Activated T-cell treated with anti-CD3 and anti-CD28 coated beads, Interleukin-2, amount 50 U/mL, for 24 hours (primary cell): ENCODE results near the gene S100B.
A peak's percentile ranks its signal among the peaks of the same experiment; 100 is the strongest.

ENCODE experiments used
- DNase-seq: peaks from one replicate; pipeline ENCODE4 v3.0.0-alpha.2; 2020
- H3K27ac Mint-ChIP-seq: 2 replicates; pipeline ENCODE4 v1.8.0; 2020; ENCODE audit warnings: mild to moderate bottlenecking, mixed read lengths
- H3K27me3 Mint-ChIP-seq: 2 replicates; pipeline ENCODE4 v1.8.0; 2020; ENCODE audit warnings: mixed read lengths
- H3K36me3 Mint-ChIP-seq: 2 replicates; pipeline ENCODE4 v1.8.0; 2020; ENCODE audit warnings: low read depth, mixed read lengths
- H3K4me1 Mint-ChIP-seq: 2 replicates; pipeline ENCODE4 v1.8.0; 2020; ENCODE audit warnings: low read depth, mixed read lengths
- H3K4me3 Mint-ChIP-seq: 2 replicates; pipeline ENCODE4 v1.8.0; 2020; ENCODE audit warnings: mild to moderate bottlenecking, moderate library complexity, mixed read lengths
- H3K9me3 Mint-ChIP-seq: 2 replicates; pipeline ENCODE4 v1.8.0; 2020; ENCODE audit warnings: mixed read lengths

Gene S100B

GRCh38 chr21:46604975-46605766 lies at the start of gene S100B:
Gene S100B (minus strand): TSS chr21:46605082. CDS start chr21:46602415, 2,667 bp downstream.
- H3K27ac Mint-ChIP-seq = peak within 1 kb of the TSS; percentile 63
- H3K9me3 Mint-ChIP-seq = peaks cover under 1% of the 10 kb centered on the region
- H3K4me3 Mint-ChIP-seq = peak within 1 kb of the TSS; percentile 42
- no peaks in the 10 kb centered on the region for H3K27me3 Mint-ChIP-seq
- H3K4me1 Mint-ChIP-seq = peaks cover 33% of the 10 kb centered on the region
- no peak for DNase-seq
- H3K36me3 Mint-ChIP-seq = no peaks in the 10 kb centered on the region

DNA sequence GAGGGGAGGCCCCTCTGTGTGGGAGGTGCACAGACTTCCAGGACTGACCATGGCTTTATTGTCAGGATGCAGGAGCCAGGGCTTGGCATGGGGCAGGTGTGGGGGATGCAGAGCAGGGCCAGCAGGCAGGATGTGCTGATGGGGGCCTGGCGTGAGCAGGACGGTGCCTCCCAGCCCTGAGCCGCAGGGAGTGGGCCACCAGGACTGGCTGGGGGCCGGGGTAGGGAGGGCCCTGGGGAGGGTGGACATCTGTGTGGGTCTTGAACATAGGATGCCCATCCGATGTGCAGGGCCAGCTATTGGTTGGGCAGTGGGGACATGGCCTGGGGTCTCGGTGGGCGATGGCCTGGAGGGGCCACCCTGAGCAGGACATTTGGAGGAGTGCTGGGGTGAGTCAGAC lies 46.2 kb upstream of the S100B start:
- peaks cover 30% of the 10 kb centered on the region for H3K9me3 Mint-ChIP-seq
- no peaks in the 10 kb centered on the region for H3K27me3 Mint-ChIP-seq
- H3K36me3 Mint-ChIP-seq = peaks cover 99% of the 10 kb centered on the region
- no peak for DNase-seq
- peaks cover 26% of the 10 kb centered on the region for H3K4me1 Mint-ChIP-seq
- peak overlapping the region; percentile 72 for H3K27ac Mint-ChIP-seq
- no peak overlapping the region for H3K4me3 Mint-ChIP-seq

DNA sequence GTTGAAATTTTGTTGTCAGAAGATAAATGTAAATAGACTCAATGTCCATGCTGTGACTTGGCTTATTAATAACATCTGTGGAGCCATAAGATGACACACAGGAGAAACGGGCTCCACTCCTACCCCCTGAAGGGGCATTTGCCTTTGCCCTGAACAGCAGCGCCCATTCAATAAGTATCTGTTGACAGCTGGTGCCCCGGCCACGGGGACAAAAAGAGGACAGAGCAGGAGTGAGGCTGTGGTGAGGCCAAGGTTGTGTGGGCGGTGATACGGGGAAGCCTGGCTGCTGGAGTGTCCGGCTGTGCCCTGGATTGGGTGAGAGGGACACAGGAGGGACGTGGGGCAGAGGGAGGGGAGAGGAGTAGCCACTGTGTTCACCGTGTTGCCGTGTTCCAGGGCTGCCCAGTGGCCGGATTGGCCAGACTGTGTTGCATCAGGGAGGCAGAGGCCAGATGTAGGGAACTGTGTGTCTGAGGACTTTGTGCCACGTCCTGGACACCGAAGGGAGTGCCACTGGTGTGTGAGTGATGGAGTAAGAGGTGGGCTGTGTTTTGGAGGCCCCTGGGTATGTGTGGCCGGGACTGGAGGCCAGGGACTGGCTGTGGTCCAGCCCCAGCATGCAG lies 45.7 kb upstream of the S100B start:
- peaks cover 99% of the 10 kb centered on the region for H3K36me3 Mint-ChIP-seq
- H3K4me3 Mint-ChIP-seq = no peak overlapping the region
- peaks cover 27% of the 10 kb centered on the region for H3K9me3 Mint-ChIP-seq
- DNase-seq = no peak
- no peaks in the 10 kb centered on the region for H3K27me3 Mint-ChIP-seq
- H3K27ac Mint-ChIP-seq = peak overlapping the region; percentile 72
- H3K4me1 Mint-ChIP-seq = peaks cover 30% of the 10 kb centered on the region

GRCh38 chr21:46649356-46649755 lies 44.5 kb upstream of the S100B start:
- Mint-ChIP-seq H3K27ac (no peak overlapping the region), H3K27me3 (no peaks in the 10 kb centered on the region), H3K36me3 (peaks cover 99% of the 10 kb centered on the region), H3K4me3 (no peak overlapping the region), H3K9me3 (peaks cover 16% of the 10 kb centered on the region), H3K4me1 (peaks cover 30% of the 10 kb centered on the region)
- no peak for DNase-seq

- Mint-ChIP-seq H3K27ac (peak overlapping the region; percentile 11), H3K4me1 (peaks cover 30% of the 10 kb centered on the region), H3K36me3 (peaks cover 99% of the 10 kb centered on the region), H3K9me3 (peaks cover 9% of the 10 kb centered on the region), H3K27me3 (no peaks in the 10 kb centered on the region), H3K4me3 (no peak overlapping the region)
- no peak for DNase-seq
Measured at GRCh38 chr21:46648539-46648938, 43.7 kb upstream of the S100B start.

GRCh38 chr21:46646541-46647154 lies 41.8 kb upstream of the S100B start:
- Mint-ChIP-seq H3K9me3 (peaks cover 2% of the 10 kb centered on the region), H3K36me3 (peaks cover 95% of the 10 kb centered on the region), H3K4me3 (no peak overlapping the region), H3K27me3 (no peaks in the 10 kb centered on the region), H3K27ac (peak overlapping the region; percentile 63), H3K4me1 (peaks cover 32% of the 10 kb centered on the region)
- DNase-seq = no peak

DNA sequence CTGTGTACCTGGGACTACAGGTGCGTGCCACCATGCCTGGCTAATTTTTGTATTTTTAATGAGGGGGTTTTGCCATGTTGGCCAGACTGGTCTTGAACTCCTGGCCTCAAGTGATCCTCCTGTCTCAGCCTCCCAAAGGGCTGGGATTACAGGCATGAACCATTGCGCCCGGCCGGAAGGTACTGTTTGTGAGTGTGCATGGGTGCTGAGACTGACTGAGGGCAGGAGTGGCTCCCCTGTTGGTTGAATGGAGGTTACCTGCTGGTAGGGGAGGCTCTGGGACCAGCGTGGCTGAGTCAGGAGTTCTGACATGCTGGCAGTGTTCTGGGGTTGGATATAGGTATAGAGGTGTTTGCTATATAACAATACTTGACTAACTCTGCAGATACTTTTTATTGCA lies 41.0 kb upstream of the S100B start:
- H3K27me3 Mint-ChIP-seq = no peaks in the 10 kb centered on the region
- peaks cover 95% of the 10 kb centered on the region for H3K36me3 Mint-ChIP-seq
- H3K4me3 Mint-ChIP-seq = no peak overlapping the region
- H3K27ac Mint-ChIP-seq = no peak overlapping the region
- no peak for DNase-seq
- peaks cover 2% of the 10 kb centered on the region for H3K9me3 Mint-ChIP-seq
- peaks cover 38% of the 10 kb centered on the region for H3K4me1 Mint-ChIP-seq

DNA sequence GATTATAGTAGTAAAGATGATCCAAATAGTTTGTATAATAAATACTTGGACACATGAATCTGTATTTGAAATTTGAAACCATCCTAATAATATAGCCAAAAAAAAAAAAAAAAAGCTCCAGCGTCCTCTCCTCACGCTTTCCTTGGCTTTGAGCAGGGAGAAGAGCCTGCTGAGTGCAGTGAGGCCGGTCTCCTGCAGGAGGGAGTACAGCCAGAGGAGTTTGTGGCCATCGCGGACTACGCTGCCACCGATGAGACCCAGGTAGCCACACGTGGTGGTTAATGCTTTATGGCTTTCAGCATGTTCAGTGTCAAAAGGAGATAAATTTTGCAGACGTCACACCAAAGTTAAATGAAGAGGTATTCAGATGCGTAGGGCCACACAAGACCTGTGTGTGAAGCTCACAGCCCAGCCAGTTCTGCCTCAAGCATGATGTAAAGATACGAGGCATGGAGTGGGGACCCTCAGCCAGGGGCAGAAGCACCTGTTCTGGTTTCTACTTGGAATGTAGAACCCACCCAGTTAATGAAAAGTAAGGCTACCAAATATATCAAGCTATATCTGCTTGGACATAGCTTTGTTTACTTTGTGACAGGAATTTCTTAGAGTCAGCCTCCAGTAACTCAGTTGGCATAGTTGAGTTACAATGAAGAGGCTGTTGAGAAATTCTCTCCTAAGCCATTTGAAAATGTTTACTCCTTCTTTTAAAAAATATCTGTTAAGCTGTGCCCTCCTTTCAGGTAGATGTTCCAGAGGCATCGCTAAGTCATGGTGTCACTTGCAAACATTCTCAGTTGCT lies 38.7 kb upstream of the S100B start:
- Mint-ChIP-seq H3K36me3 (peaks cover 87% of the 10 kb centered on the region), H3K27ac (no peak overlapping the region), H3K4me3 (no peak overlapping the region), H3K4me1 (peaks cover 52% of the 10 kb centered on the region), H3K9me3 (peaks cover 2% of the 10 kb centered on the region), H3K27me3 (no peaks in the 10 kb centered on the region)
- DNase-seq = no peak

GRCh38 chr21:46641656-46642055 lies 36.8 kb upstream of the S100B start:
- H3K36me3 Mint-ChIP-seq = peaks cover 78% of the 10 kb centered on the region
- peaks cover 2% of the 10 kb centered on the region for H3K9me3 Mint-ChIP-seq
- H3K4me3 Mint-ChIP-seq = no peak overlapping the region

DNA sequence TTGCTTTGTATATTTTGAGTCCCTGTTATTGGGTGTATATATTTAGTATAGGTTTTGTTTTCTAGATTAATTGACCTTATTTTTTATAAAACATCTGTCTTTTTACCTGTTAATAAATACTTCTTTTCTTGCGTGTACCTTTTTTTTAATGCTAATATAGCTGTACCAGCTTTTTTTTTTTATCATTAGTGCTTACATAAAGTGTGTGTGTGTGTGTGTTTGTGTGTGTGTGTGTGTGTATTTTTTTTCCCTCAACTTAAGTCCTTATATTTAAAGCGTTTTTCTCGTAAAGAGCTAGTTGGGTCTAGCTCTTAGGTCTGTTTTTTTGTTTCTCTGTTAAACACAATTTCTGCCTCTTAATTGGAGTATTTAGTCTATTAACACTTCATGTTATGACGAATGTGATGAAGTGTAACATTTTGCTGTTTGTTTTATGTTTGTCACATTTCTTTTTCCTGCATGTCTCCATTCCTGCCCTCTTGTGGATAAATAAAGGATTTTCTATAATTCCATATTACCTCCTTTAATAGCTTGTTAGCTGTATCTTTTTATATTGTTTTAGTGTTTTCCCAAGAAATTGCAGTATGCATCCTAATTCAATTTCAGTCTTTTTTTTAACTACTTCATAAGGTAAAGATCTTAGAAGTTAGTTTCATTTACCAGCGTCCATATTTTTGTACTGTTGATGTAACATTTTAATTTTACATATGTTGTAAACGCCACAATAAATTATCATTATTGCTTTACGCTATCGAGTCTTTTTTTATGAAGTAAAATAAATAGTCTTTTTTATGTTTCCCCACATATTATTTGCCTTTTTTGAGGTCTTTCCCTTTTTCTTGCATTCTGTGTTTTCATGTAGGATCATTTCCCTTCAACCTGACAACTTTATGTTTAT lies 34.9 kb upstream of the S100B start:
- peak overlapping the region; percentile 71 for H3K27ac Mint-ChIP-seq
- DNase-seq = no peak
- H3K9me3 Mint-ChIP-seq = no peaks in the 10 kb centered on the region
- H3K4me1 Mint-ChIP-seq = peaks cover 57% of the 10 kb centered on the region
- H3K4me3 Mint-ChIP-seq = peak overlapping the region; percentile 3
- H3K36me3 Mint-ChIP-seq = peaks cover 67% of the 10 kb centered on the region
- H3K27me3 Mint-ChIP-seq = no peaks in the 10 kb centered on the region

More at GRCh38 chr21:46641656-46642055, 36.8 kb upstream of the S100B start:
- H3K27me3 Mint-ChIP-seq = no peaks in the 10 kb centered on the region
- peaks cover 55% of the 10 kb centered on the region for H3K4me1 Mint-ChIP-seq
- DNase-seq = no peak
- peak overlapping the region; percentile 75 for H3K27ac Mint-ChIP-seq

GRCh38 chr21:46637952-46638746 lies 33.3 kb upstream of the S100B start:
- H3K36me3 Mint-ChIP-seq = peaks cover 51% of the 10 kb centered on the region
- peaks cover 73% of the 10 kb centered on the region for H3K4me1 Mint-ChIP-seq
- DNase-seq = no peak
- no peaks in the 10 kb centered on the region for H3K27me3 Mint-ChIP-seq
- peaks cover 3% of the 10 kb centered on the region for H3K9me3 Mint-ChIP-seq
- H3K4me3 Mint-ChIP-seq = peak overlapping the region; percentile 70
- H3K27ac Mint-ChIP-seq = peak overlapping the region; percentile 94

- H3K27ac Mint-ChIP-seq = peak overlapping the region; percentile 97
- peaks cover 3% of the 10 kb centered on the region for H3K9me3 Mint-ChIP-seq
- no peaks in the 10 kb centered on the region for H3K27me3 Mint-ChIP-seq
- peak overlapping the region; percentile 89 for H3K4me3 Mint-ChIP-seq
- peak; percentile 31 for DNase-seq
- H3K36me3 Mint-ChIP-seq = peaks cover 41% of the 10 kb centered on the region
- H3K4me1 Mint-ChIP-seq = peaks cover 78% of the 10 kb centered on the region
Measured at GRCh38 chr21:46636550-46637285, 31.8 kb upstream of the S100B start.
